Measurements from ENCODE around the gene METTL26.

The METTL26 gene

DNA sequence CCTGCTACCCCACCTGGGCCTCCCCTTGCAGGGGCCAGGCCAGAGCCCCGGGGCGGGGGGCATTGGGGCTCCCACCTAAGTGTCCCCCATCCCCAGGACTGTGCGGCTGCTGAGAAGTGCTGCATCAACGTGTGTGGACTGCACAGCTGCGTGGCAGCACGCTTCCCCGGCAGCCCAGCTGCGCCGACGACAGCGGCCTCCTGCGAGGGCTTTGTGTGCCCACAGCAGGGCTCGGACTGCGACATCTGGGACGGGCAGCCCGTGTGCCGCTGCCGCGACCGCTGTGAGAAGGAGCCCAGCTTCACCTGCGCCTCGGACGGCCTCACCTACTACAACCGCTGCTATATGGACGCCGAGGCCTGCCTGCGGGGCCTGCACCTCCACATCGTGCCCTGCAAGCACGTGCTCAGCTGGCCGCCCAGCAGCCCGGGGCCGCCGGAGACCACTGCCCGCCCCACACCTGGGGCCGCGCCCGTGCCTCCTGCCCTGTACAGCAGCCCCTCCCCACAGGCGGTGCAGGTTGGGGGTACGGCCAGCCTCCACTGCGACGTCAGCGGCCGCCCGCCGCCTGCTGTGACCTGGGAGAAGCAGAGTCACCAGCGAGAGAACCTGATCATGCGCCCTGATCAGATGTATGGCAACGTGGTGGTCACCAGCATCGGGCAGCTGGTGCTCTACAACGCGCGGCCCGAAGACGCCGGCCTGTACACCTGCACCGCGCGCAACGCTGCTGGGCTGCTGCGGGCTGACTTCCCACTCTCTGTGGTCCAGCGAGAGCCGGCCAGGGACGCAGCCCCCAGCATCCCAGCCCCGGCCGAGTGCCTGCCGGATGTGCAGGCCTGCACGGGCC is 3.4 kb downstream of the METTL26 start:
- Mint-ChIP-seq H3K4me1 (ENCODE audit: low read depth) (peaks cover 8% of the 10 kb centered on the region), H3K4me3 (no peak overlapping the region), H3K9me3 (no peaks in the 10 kb centered on the region), H3K36me3 (ENCODE audit: low read depth) (peaks cover 2% of the 10 kb centered on the region), H3K27me3 (ENCODE audit: low read depth) (no peaks in the 10 kb centered on the region), H3K27ac (no peak overlapping the region)
- no peak for DNase-seq (ENCODE audit: low spot score)

DNA sequence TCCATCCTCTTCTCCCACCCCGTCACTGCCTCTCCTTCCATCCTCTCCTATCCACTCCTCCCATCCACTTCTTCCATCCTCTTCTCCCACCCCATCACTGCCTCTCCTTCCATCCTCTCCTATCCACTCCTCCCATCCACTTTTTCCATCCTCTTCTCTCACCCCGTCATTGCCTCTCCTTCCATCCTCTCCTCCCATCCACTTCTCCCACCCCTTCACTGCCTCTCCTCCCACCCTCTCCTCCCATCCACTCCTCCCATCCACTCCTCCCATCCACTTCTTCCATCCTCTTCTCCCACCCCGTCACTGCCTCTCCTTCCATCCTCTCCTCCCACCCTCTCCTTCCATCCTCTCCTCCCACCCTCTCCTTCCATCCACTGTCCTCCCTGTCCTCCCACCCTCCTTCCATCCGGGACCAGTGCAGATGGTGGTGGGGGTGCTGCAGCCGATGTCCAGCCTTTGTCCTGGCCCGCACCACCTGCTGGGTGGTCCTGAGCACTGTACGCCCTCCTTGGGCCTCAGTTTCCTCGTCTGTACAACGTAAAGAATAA is 4.2 kb downstream of the METTL26 start:
- Mint-ChIP-seq H3K9me3 (no peaks in the 10 kb centered on the region), H3K36me3 (ENCODE audit: low read depth) (peaks cover 2% of the 10 kb centered on the region), H3K4me1 (ENCODE audit: low read depth) (peaks cover 8% of the 10 kb centered on the region), H3K27ac (no peak overlapping the region), H3K4me3 (no peak overlapping the region), H3K27me3 (ENCODE audit: low read depth) (no peaks in the 10 kb centered on the region)
- no peak for DNase-seq (ENCODE audit: low spot score)

DNA sequence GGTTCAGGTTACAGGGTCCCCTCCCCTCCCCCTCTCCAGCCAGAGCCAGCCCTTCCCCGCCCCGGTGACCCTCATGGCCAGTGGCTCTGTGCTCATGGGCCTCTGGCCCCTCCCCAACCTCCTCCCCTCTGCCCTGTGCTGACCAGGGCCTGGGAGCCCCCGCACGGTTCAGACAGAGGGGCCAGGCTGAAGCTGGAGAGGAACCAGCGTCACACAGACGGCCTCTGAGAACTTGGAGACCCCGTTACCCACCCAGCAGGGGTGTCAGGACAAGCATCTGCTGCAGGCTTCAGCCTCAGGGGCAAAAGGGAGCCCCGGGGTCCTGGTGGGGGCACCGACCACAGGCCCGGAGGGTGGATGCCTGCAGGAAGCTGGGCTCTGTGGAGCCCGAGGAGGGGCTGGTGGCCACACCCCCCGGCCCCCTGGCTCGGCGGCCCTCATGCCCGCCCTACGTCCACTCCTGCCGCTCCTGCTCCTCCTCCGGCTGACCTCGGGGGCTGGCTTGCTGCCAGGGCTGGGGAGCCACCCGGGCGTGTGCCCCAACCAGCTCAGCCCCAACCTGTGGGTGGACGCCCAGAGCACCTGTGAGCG is 5.2 kb downstream of the METTL26 start, which contains the start of gene WFIKKN1:
Gene WFIKKN1 (plus strand): TSS at position 171 of the 591 bp plus-strand sequence. CDS start 269 bp downstream, at position 440.
- H3K27me3 Mint-ChIP-seq (ENCODE audit: low read depth) = no peaks in the 10 kb centered on the region
- H3K4me3 Mint-ChIP-seq = no peak within 1 kb of the TSS
- no peaks in the 10 kb centered on the region for H3K36me3 Mint-ChIP-seq (ENCODE audit: low read depth)
- peaks cover 2% of the 10 kb centered on the region for H3K4me1 Mint-ChIP-seq (ENCODE audit: low read depth)
- no peaks in the 10 kb centered on the region for H3K9me3 Mint-ChIP-seq
- no peak for DNase-seq (ENCODE audit: low spot score)
- H3K27ac Mint-ChIP-seq = no peak within 1 kb of the TSS

DNA sequence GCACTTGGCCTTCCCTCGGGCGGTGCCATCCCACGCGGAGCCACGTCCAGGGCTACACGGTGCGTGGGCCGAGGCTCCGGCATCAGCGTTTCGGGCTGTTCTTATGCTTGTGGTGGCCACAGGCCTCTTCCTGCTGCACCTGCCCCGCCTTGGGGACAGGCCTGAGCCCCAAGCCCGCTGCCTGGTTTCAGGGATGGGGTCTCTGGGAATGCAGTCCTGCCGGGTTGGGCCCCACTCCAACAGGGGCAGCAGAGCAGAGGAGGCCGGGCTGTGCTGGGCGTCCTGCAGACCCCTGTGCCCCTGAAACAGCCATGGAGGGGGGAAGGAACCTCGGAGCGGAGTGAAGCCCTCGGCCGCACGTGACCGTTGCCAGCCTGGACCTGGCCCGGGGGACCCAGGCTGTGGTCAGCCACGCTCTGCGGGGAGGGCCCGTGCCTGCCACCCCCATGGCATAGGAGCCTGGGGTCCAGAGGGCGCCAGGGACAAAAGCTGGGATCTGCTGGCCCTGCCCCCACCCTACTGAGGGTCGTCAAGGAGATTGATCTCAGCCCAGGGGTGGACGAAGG is 5.8 kb downstream of the METTL26 start:
- Mint-ChIP-seq H3K27ac (no peak overlapping the region), H3K27me3 (ENCODE audit: low read depth) (no peaks in the 10 kb centered on the region), H3K4me1 (ENCODE audit: low read depth) (peaks cover 2% of the 10 kb centered on the region), H3K9me3 (no peaks in the 10 kb centered on the region), H3K36me3 (ENCODE audit: low read depth) (no peaks in the 10 kb centered on the region), H3K4me3 (no peak overlapping the region)
- DNase-seq (ENCODE audit: low spot score) = no peak

DNA sequence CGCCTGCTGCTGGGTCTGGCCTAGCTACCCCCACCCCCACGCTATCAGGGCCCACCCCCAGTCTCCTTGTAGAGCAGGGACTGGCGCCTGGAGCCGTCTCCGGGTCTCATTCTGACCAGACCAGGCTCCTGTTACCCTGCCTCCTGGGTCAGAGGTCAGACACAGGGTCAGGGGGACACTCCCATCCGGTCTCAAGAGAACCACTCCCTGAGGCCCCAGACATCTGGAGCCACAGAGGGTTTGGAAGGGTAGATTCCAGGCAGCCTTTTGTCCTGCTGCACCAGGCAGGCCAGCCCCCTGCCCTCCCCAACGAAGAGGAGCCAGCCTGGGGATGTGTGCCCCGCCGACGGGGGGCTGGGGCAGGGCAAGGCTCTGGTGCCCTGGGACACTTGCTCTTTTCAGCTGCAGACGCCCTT is 6.3 kb downstream of the METTL26 start:
- Mint-ChIP-seq H3K9me3 (no peaks in the 10 kb centered on the region), H3K4me1 (ENCODE audit: low read depth) (peaks cover 1% of the 10 kb centered on the region), H3K27me3 (ENCODE audit: low read depth) (no peaks in the 10 kb centered on the region), H3K36me3 (ENCODE audit: low read depth) (no peaks in the 10 kb centered on the region), H3K27ac (no peak overlapping the region), H3K4me3 (no peak overlapping the region)
- no peak for DNase-seq (ENCODE audit: low spot score)

DNA sequence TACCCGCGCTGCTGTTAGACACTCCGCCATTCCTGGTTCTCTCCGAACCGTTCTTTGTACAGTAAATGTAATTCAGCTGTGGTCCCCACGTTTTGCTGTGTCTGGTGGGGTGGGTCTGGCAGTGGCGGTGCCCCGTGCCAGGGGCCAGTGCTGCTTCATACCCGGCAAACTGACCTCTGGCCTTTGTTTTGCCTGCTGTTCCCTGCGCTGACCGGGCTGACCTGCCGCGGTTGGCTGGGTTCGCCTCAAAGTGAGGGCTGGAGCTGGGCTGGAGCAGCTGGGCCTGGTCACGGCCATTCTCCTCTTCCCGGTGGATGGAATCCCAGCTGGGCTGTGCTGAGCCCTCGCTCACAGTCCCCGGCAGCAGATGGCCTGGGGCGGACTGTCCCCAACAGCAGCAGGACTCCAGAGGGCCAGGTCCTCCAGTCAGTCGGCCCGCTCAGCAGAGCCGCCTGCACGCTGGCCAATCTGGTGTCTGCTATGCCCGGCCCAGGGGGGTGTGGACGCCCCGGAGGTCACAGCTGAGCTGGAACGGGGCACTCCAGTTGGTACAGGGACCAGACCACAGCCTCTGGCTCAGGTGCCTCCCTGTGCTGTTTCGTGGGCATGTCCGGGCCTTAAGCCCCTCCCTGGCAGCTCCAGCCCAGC is 6.8 kb downstream of the METTL26 start:
- Mint-ChIP-seq H3K27me3 (ENCODE audit: low read depth) (no peaks in the 10 kb centered on the region), H3K4me1 (ENCODE audit: low read depth) (no peaks in the 10 kb centered on the region), H3K4me3 (no peak overlapping the region), H3K9me3 (no peaks in the 10 kb centered on the region), H3K36me3 (ENCODE audit: low read depth) (no peaks in the 10 kb centered on the region), H3K27ac (no peak overlapping the region)
- no peak for DNase-seq (ENCODE audit: low spot score)

DNA sequence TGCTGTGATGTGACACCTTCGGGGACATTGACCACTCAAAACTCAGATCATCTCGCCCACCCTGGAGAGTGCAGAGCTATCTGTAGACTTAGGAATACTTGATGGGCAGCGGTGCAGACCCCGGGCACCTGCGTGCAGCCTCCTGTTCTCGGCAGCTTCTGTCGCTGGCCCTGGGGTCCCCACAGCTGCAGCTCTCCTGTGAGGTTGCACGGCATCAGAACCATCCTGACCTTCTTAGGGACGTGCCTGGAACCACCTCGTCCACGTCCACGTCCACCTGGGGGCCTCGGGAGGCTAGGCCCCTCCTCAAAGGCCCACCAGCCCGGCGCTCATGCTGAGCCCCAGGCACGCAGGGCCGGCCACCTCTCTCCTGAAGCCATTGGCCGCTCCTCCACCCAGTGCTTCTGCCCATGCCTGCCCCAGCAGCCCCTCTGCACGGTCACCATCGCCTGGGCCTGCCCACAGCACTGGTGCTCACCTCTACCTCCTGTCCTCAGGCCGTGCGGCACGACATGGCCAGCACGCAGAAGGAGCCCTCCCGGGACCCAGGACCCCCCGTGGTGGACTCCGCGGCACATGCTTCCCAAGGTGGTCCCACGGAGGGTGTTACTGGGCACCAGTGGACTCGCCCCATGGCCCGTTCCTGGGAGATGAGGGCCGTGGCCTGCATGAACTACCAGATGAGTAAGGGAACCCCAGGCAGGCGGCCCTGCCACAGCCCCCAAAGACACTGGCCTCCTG is 7.6 kb downstream of the METTL26 start:
- Mint-ChIP-seq H3K27me3 (ENCODE audit: low read depth) (no peaks in the 10 kb centered on the region), H3K4me1 (ENCODE audit: low read depth) (no peaks in the 10 kb centered on the region), H3K9me3 (no peaks in the 10 kb centered on the region), H3K36me3 (ENCODE audit: low read depth) (no peaks in the 10 kb centered on the region), H3K27ac (no peak overlapping the region), H3K4me3 (no peak overlapping the region)
- DNase-seq (ENCODE audit: low spot score) = no peak

DNA sequence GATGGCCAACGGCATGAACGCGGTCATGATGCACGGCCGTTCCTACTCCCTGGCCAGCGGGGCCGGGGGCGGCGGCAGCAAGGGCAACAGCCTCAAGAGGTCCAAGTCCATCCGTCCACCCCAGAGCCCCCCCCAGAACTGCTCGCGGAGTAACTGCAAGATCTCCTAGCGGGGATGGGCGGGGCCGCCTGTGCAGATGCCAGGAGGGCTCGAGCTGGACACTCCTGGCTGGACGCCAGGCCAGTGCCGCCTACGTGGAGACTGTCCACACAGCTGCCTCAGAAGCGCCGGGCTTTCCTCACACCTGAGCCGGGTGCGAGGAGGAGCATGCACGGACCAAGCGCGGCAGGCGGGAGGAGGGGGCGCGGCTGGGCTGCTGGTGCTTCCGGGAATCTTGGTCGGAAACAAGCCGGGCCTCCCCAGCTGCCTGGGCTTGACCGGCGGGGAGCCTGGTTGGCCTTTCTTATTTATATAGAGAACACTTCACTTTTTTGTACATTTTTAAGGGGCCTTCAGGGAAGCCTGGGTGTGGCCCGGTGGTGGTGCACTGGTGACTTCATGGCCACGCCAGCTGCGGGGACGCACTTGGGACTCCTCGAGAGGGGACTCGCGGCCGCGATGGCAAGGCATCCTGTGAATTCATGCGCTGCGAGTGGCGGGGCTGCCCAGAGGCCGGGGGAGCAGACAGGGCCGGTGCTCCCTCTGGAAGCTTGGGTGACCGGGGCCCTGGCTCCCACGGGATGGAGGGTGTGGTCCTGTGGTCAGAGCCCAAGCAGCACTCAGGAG is 8.5 kb downstream of the METTL26 start:
- no peaks in the 10 kb centered on the region for H3K9me3 Mint-ChIP-seq
- H3K4me3 Mint-ChIP-seq = no peak overlapping the region
- no peaks in the 10 kb centered on the region for H3K4me1 Mint-ChIP-seq (ENCODE audit: low read depth)
- no peak overlapping the region for H3K27ac Mint-ChIP-seq
- no peak for DNase-seq (ENCODE audit: low spot score)
- no peaks in the 10 kb centered on the region for H3K36me3 Mint-ChIP-seq (ENCODE audit: low read depth)
- H3K27me3 Mint-ChIP-seq (ENCODE audit: low read depth) = no peaks in the 10 kb centered on the region

DNA sequence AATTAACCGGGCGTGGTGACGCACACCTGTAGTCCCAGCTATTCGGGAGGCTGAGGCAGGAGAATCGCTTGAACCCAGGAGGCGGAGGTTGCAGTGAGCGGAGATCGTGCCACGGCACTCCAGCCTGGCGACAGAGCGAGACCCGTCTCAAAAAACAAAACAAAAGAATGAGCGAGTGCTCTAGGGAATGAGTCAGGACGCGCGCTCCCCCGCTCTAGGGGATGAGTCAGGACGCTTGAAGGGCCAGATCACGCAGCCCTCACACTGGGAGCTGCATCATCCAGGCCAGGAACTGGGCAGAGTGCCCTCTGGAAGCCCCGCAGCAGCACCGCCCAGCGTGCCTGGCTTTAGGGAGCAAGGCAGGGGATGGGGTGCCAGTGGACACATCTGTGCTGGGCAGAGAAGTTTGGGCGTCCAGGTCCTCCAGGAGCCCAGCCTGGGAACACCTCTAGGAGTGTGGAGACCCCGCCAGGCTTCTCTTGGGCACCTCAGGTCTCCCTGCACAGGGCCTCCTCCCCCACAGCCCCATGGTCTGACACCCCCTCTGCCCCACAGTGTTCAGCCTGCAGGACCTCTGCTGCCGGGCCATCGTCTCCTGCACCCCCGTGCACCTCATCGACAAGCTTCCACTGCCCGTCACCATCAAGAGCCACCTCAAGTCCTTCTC is 9.2 kb downstream of the METTL26 start:
- H3K4me3 Mint-ChIP-seq = no peak overlapping the region
- no peaks in the 10 kb centered on the region for H3K9me3 Mint-ChIP-seq
- H3K36me3 Mint-ChIP-seq (ENCODE audit: low read depth) = no peaks in the 10 kb centered on the region
- no peaks in the 10 kb centered on the region for H3K27me3 Mint-ChIP-seq (ENCODE audit: low read depth)
- DNase-seq (ENCODE audit: low spot score) = no peak
- no peaks in the 10 kb centered on the region for H3K4me1 Mint-ChIP-seq (ENCODE audit: low read depth)
- no peak overlapping the region for H3K27ac Mint-ChIP-seq

DNA sequence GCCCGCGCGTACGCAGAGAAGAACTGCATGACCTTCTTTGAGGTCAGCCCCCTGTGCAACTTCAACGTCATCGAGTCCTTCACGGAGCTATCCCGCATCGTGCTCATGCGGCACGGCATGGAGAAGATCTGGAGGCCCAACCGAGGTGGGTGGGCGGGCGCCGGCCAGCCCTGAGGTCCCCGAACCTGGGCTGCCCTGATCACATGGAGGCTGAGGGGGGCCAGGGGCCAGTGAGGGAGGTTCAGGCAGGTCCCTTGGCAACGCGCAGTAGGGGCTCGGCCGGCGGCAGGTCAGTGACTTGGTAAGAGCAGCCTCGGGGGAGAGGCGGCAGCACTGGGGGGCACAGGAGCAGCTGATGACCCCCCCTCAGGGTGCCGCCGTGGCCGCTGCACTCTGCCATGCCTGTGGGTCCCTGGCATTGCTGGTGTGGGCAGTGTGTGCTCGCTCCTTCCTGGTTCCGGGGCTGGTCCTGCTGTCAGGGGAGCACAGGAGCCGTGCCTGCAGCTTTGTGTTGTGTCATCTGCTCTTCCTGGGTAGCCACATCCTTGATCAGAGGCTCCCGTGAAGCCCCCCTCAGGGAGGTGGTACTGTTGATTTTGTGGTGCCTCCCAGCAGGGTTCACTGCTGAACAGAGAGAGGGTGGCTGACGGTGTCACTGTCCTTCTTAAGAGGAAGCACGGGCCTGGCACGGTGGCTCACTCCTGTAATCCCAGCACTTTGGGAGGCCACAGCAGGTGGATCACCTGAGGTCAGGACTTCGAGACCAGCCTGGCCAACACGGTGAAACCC is 9.9 kb downstream of the METTL26 start:
- no peaks in the 10 kb centered on the region for H3K27me3 Mint-ChIP-seq (ENCODE audit: low read depth)
- no peak for DNase-seq (ENCODE audit: low spot score)
- H3K9me3 Mint-ChIP-seq = no peaks in the 10 kb centered on the region
- no peaks in the 10 kb centered on the region for H3K4me1 Mint-ChIP-seq (ENCODE audit: low read depth)
- no peak overlapping the region for H3K27ac Mint-ChIP-seq
- H3K36me3 Mint-ChIP-seq (ENCODE audit: low read depth) = no peaks in the 10 kb centered on the region
- H3K4me3 Mint-ChIP-seq = no peak overlapping the region

DNA sequence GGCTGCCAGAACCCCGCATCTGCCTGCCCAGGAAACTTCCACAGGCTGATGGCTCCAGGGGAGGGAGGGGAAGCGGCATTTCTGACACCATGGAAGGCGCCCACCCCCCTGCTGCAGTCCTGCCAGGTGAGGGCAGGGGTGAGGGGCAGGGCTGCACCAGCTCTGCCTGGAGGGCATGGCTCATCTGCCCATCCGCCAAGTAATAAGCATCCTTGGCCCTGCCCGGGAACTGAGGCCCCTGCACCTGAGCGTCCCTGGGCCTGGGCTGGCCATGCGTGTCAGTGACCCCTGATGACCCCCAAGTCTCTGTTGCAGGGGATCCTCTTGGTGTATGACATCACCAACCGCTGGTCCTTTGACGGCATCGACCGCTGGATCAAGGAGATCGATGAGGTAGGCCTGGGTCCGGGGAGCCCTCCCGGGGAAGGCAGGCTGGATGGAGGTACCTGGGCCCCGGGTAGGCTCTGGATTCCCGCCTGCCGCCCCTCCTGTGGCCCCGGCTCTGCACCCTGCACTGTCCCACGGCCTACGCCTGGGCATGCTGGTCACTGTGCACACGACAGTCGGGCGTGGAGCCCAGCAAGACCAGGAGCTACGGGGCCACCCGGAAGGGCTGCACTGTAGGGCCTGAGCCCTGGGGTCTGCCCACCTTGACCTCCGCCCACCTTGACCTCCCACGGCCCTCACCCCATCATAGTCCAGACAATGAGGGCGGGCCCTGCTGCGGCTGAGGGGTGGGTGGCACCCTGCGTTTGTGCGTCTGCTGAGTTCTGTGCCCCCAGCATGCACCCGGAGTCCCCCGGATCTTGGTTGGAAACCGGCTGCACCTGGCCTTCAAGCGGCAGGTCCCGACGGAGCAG is 10.8 kb downstream of the METTL26 start:
- H3K4me1 Mint-ChIP-seq (ENCODE audit: low read depth) = no peaks in the 10 kb centered on the region
- no peaks in the 10 kb centered on the region for H3K27me3 Mint-ChIP-seq (ENCODE audit: low read depth)
- no peaks in the 10 kb centered on the region for H3K9me3 Mint-ChIP-seq
- no peak overlapping the region for H3K27ac Mint-ChIP-seq
- H3K4me3 Mint-ChIP-seq = no peak overlapping the region
- no peak for DNase-seq (ENCODE audit: low spot score)
- no peaks in the 10 kb centered on the region for H3K36me3 Mint-ChIP-seq (ENCODE audit: low read depth)

Measured in T-helper 2 cell treated with Interferon-gamma antibody and Interleukin-4, amounts not matched to agents 5 μg/mL and 100 μg/mL, for 36 hours (primary cell).